GM23338 (cell line): ENCODE measurements around the gene MFSD2A. TPM values are rescaled to one million over a fixed set of nuclear protein-coding genes. Genes with fewer than 3 reads are reported as not detected.
A peak's percentile ranks its signal among the peaks of the same experiment; 100 is the strongest.

Source experiments
- ATAC-seq: fragments of 200-7000 bp; cut with Tn5 transposase; 3 replicates; pipeline ENCODE4 v1.9.1; 2020
- DNase-seq: peaks from one replicate; pipeline ENCODE4 v3.0.0-alpha.2; 2015; ENCODE audit warnings: low spot score
- H2AFZ ChIP-seq: fragments of 200-600 bp; sonication (generic); 2 replicates; pipeline ENCODE4 v1.8.0; 2016; ENCODE audit warnings: antibody characterized with exemption, mild to moderate bottlenecking, moderate library complexity
- H3F3A ChIP-seq: fragments of 200-600 bp; sonication (generic); replicated peaks from 2 replicates; pipeline ENCODE4 v1.8.0; 2017; ENCODE audit warnings: antibody characterized with exemption, mixed run types, low read depth
- H3K27ac ChIP-seq: fragments of 200-600 bp; sonication (generic); 2 replicates; pipeline ENCODE4 v1.6.1; 2016; ENCODE audit warnings: low read depth
- H3K27me3 ChIP-seq: fragments of 200-600 bp; sonication (generic); 2 replicates; pipeline ENCODE4 v1.8.0; 2016; ENCODE audit warnings: mild to moderate bottlenecking, mixed run types, moderate library complexity; ENCODE audit not compliant: insufficient read depth
- H3K36me3 ChIP-seq: fragments of 200-600 bp; sonication (generic); 2 replicates; pipeline ENCODE4 v1.8.0; 2016; ENCODE audit warnings: mild to moderate bottlenecking; ENCODE audit not compliant: insufficient read depth
- H3K4me1 ChIP-seq: fragments of 200-600 bp; sonication (generic); 2 replicates; pipeline ENCODE4 v1.8.0; 2016; ENCODE audit warnings: mild to moderate bottlenecking, moderate library complexity; ENCODE audit not compliant: insufficient read depth
- H3K4me2 ChIP-seq: fragments of 200-600 bp; sonication (generic); 2 replicates; pipeline ENCODE4 v1.7.1; 2017; ENCODE audit warnings: mixed run types
- H3K4me3 ChIP-seq: fragments of 200-600 bp; sonication (generic); 2 replicates; pipeline ENCODE4 v1.6.1; 2016; ENCODE audit warnings: mixed run types
- H3K79me2 ChIP-seq: fragments of 200-600 bp; sonication (generic); replicated peaks from 2 replicates; pipeline ENCODE4 v1.8.0; 2017; ENCODE audit warnings: mild to moderate bottlenecking; ENCODE audit not compliant: insufficient read depth
- H3K9me2 ChIP-seq: fragments of 200-600 bp; sonication (generic); 2 replicates; pipeline ENCODE4 v1.8.0; 2017; ENCODE audit not compliant: insufficient read depth
- H4K20me1 ChIP-seq: fragments of 200-600 bp; sonication (generic); replicated peaks from 2 replicates; pipeline ENCODE4 v1.8.0; 2017; ENCODE audit warnings: mild to moderate bottlenecking; ENCODE audit not compliant: insufficient read depth
- H3K27ac Mint-ChIP-seq: 2 replicates; pipeline ENCODE4 v1.8.0; 2020; ENCODE audit warnings: inconsistent platforms, mild to moderate bottlenecking, moderate library complexity, mixed read lengths
- H3K27me3 Mint-ChIP-seq: 3 replicates; pipeline ENCODE4 v1.8.0; 2022; ENCODE audit warnings: low read depth, mild to moderate bottlenecking, moderate library complexity, mixed read lengths, inconsistent platforms; ENCODE audit not compliant: insufficient read depth, poor library complexity
- H3K36me3 Mint-ChIP-seq: 3 replicates; pipeline ENCODE4 v1.8.0; 2021; ENCODE audit warnings: low read depth, mild to moderate bottlenecking, inconsistent platforms, moderate library complexity, mixed read lengths
- H3K4me1 Mint-ChIP-seq: 3 replicates; pipeline ENCODE4 v1.8.0; 2020; ENCODE audit warnings: mild to moderate bottlenecking, inconsistent platforms, mixed read lengths
- H3K4me3 Mint-ChIP-seq: 3 replicates; pipeline ENCODE4 v1.8.0; 2021; ENCODE audit warnings: moderate library complexity, mild to moderate bottlenecking, inconsistent platforms, mixed read lengths
- H3K9me3 Mint-ChIP-seq: 3 replicates; pipeline ENCODE4 v1.8.0; 2020; ENCODE audit warnings: moderate library complexity, mild to moderate bottlenecking, inconsistent platforms, mixed read lengths
- EZH2 ChIP-seq: fragments of 200-600 bp; sonication (generic); IDR thresholded peaks from one replicate; pipeline ENCODE4 v1.8.0; 2017; ENCODE audit warnings: antibody characterized with exemption, mild to moderate bottlenecking, low read depth; ENCODE audit not compliant: unreplicated experiment
- EZH2phosphoT487 ChIP-seq: fragments of 200-600 bp; sonication (generic); IDR thresholded peaks from one replicate; pipeline ENCODE4 v1.8.1; 2018; ENCODE audit warnings: antibody characterized with exemption; ENCODE audit not compliant: unreplicated experiment
- JUNB ChIP-seq: IDR thresholded peaks from one replicate; pipeline ENCODE4 v1.6.1; 2016; ENCODE audit warnings: antibody characterized with exemption; ENCODE audit not compliant: unreplicated experiment
- NANOG ChIP-seq: IDR thresholded peaks from 2 replicates; pipeline ENCODE4 v1.6.1; 2016; ENCODE audit warnings: antibody characterized with exemption, borderline replicate concordance
- POLR2AphosphoS5 ChIP-seq: IDR thresholded peaks from 2 replicates; pipeline ENCODE4 v1.6.1; 2016; ENCODE audit warnings: antibody characterized with exemption, low read depth
- STAT1 ChIP-seq: IDR thresholded peaks from one replicate; pipeline ENCODE4 v1.6.1; 2016; ENCODE audit warnings: antibody characterized with exemption; ENCODE audit not compliant: unreplicated experiment
- ZNF114 ChIP-seq: fragments of 250-450 bp; sonication (Bioruptor Pico); IDR thresholded peaks from 2 replicates; pipeline ENCODE4 v1.5.0; 2020; ENCODE audit warnings: mild to moderate bottlenecking, moderate library complexity
- polyA plus RNA-seq: library from polyadenylated mRNA; unstranded; fragments of >200 nt; fragmentation: Nextera tagmentation; extraction: Ambion mirVana; gene quantifications from 2 replicates; pipeline ENCODE4 v1.2.1, GENCODE V29; 2016
- total RNA-seq: library from RNA; depleted of rRNA; stranded (reverse); fragments of >200 nt; shearing (Covaris generic); gene quantifications from 2 replicates; pipeline ENCODE4 v1.2.3, GENCODE V29; 2014
- TF ChIP-seq, protein P1 (sequence below): IDR thresholded peaks from one replicate; pipeline ENCODE4 v1.6.1; 2018; ENCODE audit warnings: antibody characterized with exemption; ENCODE audit not compliant: unreplicated experiment
- TF ChIP-seq, protein P2 (sequence below): fragments of 250-450 bp; sonication (Bioruptor Pico); IDR thresholded peaks from 2 replicates; pipeline ENCODE4 v1.5.0; 2020; ENCODE audit warnings: mild to moderate bottlenecking, moderate library complexity

Gene MFSD2A
- total and polyA plus RNA-seq, 2 experiments from 2014 or later, result 16.1 to 23.9 TPM

DNA sequence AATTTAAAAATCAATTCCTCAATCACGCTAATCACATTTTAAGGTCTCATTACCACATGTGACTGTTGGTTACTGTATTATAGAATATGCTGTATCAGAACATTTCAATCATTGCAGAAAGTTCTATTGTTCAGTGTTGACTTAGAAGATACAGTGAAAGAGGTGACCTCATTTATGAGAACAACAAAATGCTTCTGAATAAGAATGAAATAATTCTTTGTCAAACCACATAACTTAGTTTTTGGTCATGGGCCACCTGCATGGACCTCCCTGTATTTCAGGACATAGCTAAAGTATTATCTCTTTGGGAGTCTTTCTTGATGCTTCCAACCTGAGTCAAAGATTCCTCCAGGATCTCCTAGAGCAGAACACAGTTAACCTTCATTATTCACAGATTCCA, 22.3 kb downstream of the MFSD2A start (continued):
- TF ChIP-seq NANOG, result no peak
- no peak for TF ChIP-seq POLR2AphosphoS5
- TF ChIP-seq STAT1, result no peak
- no peak for TF ChIP-seq JUNB

DNA sequence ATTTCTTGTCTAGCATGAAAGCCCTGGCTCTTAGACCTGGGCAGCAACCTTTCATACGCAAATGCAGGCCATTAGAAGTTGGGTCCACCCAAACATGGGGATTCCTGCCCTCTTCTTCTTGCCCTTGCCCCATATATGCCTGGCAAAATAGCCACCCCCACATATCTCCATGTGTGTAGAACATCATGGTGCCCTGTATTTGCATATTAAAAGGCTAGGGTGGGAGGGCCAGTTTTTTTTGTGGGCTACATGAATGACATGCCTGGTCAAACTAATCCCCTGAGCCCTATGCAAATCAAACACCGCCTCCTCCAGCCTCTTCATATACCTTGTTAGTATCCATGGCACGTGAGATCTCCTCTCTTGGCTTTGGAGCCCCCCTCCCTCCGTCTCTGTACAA, 24.7 kb downstream of the MFSD2A start:
- H3K79me2 ChIP-seq, result no peaks in the 10 kb centered on the region
- no peak overlapping the region for H2AFZ ChIP-seq
- H3K27ac ChIP-seq, result peak overlapping the region; percentile 73; the same call in 1 of the 2 replicates
- no peaks in the 10 kb centered on the region for H3K36me3 ChIP-seq
- Mint-ChIP-seq H3K27ac (no peak overlapping the region), H3K36me3 (peaks cover 11% of the 10 kb centered on the region), H3K27me3 (peaks cover 7% of the 10 kb centered on the region), H3K9me3 (peaks cover 14% of the 10 kb centered on the region), H3K4me3 (no peak overlapping the region; the same call in 2 of the 3 replicates), H3K4me1 (peaks cover 30% of the 10 kb centered on the region)
- no peaks in the 10 kb centered on the region for H3K27me3 ChIP-seq
- peak; percentile 65 for ATAC-seq
- peak; percentile 42 for DNase-seq
- TF ChIP-seq, protein P1, sequence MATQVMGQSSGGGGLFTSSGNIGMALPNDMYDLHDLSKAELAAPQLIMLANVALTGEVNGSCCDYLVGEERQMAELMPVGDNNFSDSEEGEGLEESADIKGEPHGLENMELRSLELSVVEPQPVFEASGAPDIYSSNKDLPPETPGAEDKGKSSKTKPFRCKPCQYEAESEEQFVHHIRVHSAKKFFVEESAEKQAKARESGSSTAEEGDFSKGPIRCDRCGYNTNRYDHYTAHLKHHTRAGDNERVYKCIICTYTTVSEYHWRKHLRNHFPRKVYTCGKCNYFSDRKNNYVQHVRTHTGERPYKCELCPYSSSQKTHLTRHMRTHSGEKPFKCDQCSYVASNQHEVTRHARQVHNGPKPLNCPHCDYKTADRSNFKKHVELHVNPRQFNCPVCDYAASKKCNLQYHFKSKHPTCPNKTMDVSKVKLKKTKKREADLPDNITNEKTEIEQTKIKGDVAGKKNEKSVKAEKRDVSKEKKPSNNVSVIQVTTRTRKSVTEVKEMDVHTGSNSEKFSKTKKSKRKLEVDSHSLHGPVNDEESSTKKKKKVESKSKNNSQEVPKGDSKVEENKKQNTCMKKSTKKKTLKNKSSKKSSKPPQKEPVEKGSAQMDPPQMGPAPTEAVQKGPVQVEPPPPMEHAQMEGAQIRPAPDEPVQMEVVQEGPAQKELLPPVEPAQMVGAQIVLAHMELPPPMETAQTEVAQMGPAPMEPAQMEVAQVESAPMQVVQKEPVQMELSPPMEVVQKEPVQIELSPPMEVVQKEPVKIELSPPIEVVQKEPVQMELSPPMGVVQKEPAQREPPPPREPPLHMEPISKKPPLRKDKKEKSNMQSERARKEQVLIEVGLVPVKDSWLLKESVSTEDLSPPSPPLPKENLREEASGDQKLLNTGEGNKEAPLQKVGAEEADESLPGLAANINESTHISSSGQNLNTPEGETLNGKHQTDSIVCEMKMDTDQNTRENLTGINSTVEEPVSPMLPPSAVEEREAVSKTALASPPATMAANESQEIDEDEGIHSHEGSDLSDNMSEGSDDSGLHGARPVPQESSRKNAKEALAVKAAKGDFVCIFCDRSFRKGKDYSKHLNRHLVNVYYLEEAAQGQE, result no peak
- no peak for TF ChIP-seq EZH2phosphoT487
- no peak for TF ChIP-seq POLR2AphosphoS5
- no peak for TF ChIP-seq EZH2
- no peak for TF ChIP-seq ZNF114
- TF ChIP-seq, protein P2, sequence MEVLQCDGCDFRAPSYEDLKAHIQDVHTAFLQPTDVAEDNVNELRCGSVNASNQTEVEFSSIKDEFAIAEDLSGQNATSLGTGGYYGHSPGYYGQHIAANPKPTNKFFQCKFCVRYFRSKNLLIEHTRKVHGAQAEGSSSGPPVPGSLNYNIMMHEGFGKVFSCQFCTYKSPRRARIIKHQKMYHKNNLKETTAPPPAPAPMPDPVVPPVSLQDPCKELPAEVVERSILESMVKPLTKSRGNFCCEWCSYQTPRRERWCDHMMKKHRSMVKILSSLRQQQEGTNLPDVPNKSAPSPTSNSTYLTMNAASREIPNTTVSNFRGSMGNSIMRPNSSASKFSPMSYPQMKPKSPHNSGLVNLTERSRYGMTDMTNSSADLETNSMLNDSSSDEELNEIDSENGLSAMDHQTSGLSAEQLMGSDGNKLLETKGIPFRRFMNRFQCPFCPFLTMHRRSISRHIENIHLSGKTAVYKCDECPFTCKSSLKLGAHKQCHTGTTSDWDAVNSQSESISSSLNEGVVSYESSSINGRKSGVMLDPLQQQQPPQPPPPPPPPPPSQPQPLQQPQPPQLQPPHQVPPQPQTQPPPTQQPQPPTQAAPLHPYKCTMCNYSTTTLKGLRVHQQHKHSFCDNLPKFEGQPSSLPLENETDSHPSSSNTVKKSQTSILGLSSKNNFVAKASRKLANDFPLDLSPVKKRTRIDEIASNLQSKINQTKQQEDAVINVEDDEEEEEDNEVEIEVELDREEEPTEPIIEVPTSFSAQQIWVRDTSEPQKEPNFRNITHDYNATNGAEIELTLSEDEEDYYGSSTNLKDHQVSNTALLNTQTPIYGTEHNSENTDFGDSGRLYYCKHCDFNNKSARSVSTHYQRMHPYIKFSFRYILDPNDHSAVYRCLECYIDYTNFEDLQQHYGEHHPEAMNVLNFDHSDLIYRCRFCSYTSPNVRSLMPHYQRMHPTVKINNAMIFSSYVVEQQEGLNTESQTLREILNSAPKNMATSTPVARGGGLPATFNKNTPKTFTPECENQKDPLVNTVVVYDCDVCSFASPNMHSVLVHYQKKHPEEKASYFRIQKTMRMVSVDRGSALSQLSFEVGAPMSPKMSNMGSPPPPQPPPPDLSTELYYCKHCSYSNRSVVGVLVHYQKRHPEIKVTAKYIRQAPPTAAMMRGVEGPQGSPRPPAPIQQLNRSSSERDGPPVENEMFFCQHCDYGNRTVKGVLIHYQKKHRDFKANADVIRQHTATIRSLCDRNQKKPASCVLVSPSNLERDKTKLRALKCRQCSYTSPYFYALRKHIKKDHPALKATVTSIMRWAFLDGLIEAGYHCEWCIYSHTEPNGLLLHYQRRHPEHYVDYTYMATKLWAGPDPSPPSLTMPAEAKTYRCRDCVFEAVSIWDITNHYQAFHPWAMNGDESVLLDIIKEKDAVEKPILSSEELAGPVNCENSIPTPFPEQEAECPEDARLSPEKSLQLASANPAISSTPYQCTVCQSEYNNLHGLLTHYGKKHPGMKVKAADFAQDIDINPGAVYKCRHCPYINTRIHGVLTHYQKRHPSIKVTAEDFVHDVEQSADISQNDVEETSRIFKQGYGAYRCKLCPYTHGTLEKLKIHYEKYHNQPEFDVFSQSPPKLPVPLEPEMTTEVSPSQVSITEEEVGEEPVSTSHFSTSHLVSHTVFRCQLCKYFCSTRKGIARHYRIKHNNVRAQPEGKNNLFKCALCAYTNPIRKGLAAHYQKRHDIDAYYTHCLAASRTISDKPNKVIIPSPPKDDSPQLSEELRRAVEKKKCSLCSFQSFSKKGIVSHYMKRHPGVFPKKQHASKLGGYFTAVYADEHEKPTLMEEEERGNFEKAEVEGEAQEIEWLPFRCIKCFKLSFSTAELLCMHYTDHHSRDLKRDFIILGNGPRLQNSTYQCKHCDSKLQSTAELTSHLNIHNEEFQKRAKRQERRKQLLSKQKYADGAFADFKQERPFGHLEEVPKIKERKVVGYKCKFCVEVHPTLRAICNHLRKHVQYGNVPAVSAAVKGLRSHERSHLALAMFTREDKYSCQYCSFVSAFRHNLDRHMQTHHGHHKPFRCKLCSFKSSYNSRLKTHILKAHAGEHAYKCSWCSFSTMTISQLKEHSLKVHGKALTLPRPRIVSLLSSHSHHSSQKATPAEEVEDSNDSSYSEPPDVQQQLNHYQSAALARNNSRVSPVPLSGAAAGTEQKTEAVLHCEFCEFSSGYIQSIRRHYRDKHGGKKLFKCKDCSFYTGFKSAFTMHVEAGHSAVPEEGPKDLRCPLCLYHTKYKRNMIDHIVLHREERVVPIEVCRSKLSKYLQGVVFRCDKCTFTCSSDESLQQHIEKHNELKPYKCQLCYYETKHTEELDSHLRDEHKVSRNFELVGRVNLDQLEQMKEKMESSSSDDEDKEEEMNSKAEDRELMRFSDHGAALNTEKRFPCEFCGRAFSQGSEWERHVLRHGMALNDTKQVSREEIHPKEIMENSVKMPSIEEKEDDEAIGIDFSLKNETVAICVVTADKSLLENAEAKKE (CRISPR knock-in tag), result peak; percentile 63
- H3K4me2 ChIP-seq, result 0 out of 2 replicates have a peak overlapping the region, but pooled peaks have one; percentile 23
- H3K9me2 ChIP-seq, result peaks cover 9% of the 10 kb centered on the region
- no peaks in the 10 kb centered on the region for H4K20me1 ChIP-seq
- no peak overlapping the region for H3K4me3 ChIP-seq
- no peaks in the 10 kb centered on the region for H3F3A ChIP-seq
- peaks cover 11% of the 10 kb centered on the region; the same call in 1 of the 2 replicates for H3K4me1 ChIP-seq
